Duodenal mucosa (tissue), 2 donors: ENCODE results near the gene CST2.
"Not testable (repeated sequence)": the region's sequence is repeated elsewhere in the genome, so short reads cannot be mapped to it uniquely, and the experiment has no call there.

Source experiments
- H3K27ac ChIP-seq: one replicate; pipeline ENCODE4 v1.7.0; 2013; ENCODE audit warnings: low read depth, low read length
- H3K27me3 ChIP-seq, 2 donors: one replicate each; pipeline ENCODE4 v1.7.0; 2013; ENCODE audit warnings: low read length in 2 of 2, control low read depth in 1 of 2; ENCODE audit not compliant: insufficient read depth in 2 of 2, control insufficient read depth in 1 of 2
- H3K36me3 ChIP-seq, 2 donors: one replicate each; pipeline ENCODE4 v1.7.0; 2013; ENCODE audit warnings: low read length in 2 of 2, control low read depth in 1 of 2; ENCODE audit not compliant: insufficient read depth in 2 of 2, control insufficient read depth in 1 of 2
- H3K4me1 ChIP-seq, 2 donors: one replicate each; pipeline ENCODE4 v1.7.0; 2013; ENCODE audit warnings: low read length in 2 of 2, control low read depth in 1 of 2; ENCODE audit not compliant: insufficient read depth in 2 of 2, control insufficient read depth in 1 of 2
- H3K4me3 ChIP-seq, 2 donors: one replicate each; pipeline ENCODE4 v1.7.0; 2013; ENCODE audit warnings: low read length in 2 of 2, low read depth in 1 of 2
- H3K9ac ChIP-seq, 2 donors: one replicate each; pipeline ENCODE4 v1.7.0; 2013; ENCODE audit warnings: low read length in 2 of 2, low read depth in 1 of 2
- H3K9me3 ChIP-seq, 2 donors: one replicate each; pipeline ENCODE4 v1.7.0; 2013; ENCODE audit warnings: low read length in 2 of 2, control low read depth in 1 of 2; ENCODE audit not compliant: control insufficient read depth in 1 of 2

CST2 gene

DNA sequence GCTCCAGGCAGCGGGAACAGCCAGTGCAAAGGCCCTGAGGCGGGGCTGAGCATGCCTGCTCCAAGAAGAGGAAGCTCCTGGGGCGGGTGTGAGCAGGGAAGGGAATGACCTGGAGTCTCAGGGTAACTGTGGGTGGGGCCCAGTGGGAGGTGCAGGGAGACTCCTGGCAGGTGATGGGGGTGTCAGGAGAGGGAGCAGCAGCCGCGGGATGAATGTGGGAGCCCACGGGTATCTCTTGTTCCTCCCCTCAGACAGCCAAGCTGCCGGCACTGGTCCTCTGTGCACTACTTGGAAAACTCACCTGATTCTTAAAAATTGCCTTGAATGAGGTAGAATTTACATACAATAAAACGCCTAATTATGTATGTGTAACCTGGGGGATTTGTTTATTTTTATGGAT is 49.1 kb downstream of the CST2 start:
- H3K4me1 ChIP-seq, H3K36me3 ChIP-seq, H3K9ac ChIP-seq, H3K9me3 ChIP-seq, H3K27me3 ChIP-seq, H3K4me3 ChIP-seq, H3K27ac ChIP-seq: not testable (repeated sequence)

DNA sequence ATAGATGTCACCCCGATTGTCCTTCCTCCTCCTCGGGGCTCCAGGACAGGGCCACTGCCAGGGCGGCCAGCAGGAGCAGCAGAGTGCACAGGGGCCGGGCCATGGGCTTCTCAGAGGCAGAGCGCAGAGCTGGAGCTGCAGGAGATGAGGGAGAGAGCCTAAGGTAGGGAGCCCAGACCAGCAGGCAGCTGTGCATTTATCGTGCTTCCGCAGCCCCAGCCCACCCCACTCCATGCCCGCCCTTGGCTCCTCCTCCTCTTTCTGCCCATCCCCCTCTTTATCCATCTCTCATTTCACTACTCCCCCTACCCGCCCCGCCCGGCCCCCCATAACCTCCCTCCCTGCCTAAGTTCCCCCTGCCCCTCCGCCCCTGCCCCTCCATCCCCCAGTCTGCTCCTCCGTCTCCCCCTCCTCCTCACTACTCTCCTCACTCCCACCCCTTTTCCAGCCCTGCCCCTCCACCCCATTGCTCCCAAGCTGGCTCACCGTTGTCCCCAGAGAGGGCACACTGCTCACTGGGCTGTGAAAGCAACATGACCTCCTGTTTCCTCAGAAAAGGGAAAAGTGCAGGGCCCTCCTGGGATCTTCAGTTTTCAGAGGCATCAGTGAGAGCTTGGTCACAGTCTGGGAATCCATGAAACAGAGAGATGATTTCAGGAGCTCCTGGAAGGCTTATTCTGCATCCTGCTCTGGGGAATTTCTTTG is 50.3 kb downstream of the CST2 start:
- H3K36me3 ChIP-seq, result no peaks in the 10 kb centered on the region
- no peak overlapping the region for H3K9ac ChIP-seq
- no peaks in the 10 kb centered on the region for H3K27me3 ChIP-seq

DNA sequence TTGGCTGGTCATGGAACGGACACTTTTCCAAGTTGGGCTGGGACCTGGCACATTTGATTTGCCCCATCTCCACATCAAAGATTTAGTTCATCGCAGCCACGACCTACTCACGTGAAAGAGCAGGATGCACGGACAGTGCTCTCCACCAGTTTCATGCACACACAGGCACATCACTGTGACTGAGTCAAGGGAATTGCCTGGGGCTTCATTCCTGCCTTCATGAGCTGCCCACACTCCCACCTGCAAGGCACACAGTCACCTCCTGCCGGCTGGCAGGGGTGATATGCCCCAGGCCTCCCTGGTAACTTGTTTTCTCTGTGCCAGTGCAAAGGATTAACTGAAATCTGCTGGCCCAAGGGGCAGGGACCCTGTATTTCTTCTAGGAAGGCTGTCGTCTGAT is 52.4 kb downstream of the CST2 start:
- Histone ChIP-seq H3K27me3 (no peaks in the 10 kb centered on the region), H3K27ac (no peak overlapping the region), H3K4me3 (no peak overlapping the region), H3K4me1 (no peaks in the 10 kb centered on the region), H3K36me3 (no peaks in the 10 kb centered on the region), H3K9ac (no peak overlapping the region), H3K9me3 (no peaks in the 10 kb centered on the region)

More for the DNA sequence above, 50.3 kb downstream of the CST2 start:
- no peaks in the 10 kb centered on the region for H3K9me3 ChIP-seq
- no peak overlapping the region for H3K4me3 ChIP-seq
- no peaks in the 10 kb centered on the region for H3K4me1 ChIP-seq
- no peak overlapping the region for H3K27ac ChIP-seq
